NCI-H446 (cell line): ENCODE results near the gene APC.
"Not testable (repeated sequence)": the region's sequence is repeated elsewhere in the genome, so short reads cannot be mapped to it uniquely, and the experiment has no call there.

Experiments
- DNase-seq, 2 experiments: peaks; one replicate each; lab custom pipeline; 2025; lab: John Stamatoyannopoulos, UW

APC gene

GRCh38 chr5:112857866-112858265 is 120.2 kb downstream of the APC start:
- no peak for DNase-seq

GRCh38 chr5:112860571-112860928 is 122.9 kb downstream of the APC start:
- not testable (repeated sequence) for DNase-seq

DNA sequence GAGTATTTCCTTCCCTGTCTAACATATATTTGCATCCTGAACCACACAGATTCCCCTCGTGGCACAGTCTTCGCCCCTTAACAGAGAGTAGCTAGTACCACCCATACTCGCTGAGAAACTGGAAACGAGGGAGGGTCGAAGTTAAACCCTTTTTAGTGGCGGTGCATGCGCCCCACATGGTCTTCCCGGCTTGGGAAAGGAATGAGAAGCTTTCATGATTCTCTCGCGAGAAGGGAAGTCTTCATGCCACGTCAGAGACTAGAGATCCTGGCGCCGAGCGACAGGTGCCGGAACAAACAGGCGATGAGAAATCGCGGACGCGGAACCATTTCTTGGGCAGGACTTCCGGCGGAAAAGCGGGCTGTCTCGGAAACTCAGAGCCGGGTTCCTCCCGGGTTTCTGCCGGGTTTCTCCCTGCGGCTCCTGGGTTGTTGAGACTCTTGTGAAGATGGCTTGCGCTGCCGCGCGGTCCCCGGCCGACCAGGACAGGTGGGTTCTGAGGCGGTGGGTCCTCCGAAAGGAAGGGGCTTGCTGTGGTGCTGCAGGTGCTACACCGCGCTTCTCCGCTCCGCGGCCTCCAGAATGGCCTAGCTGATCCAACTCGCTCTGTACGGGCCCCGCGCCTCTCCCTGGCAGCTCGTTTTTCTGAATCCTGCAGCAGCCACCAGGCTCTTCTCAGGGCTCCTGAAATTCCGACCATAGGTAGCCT is 123.4 kb downstream of the APC start, which contains the start of gene SRP19:
Gene SRP19 (plus strand): TSS at position 359 of the 709 bp plus-strand sequence. CDS start 90 bp downstream, at position 449.
- peak; percentile 90 to 98 for DNase-seq

GRCh38 chr5:112861638-112861985 is 123.9 kb downstream of the APC start:
- no peak for DNase-seq

- no peak for DNase-seq
Observed at GRCh38 chr5:112862085-112862484, 124.4 kb downstream of the APC start.

GRCh38 chr5:112863549-112863948 is 125.9 kb downstream of the APC start:
- DNase-seq, result no peak

DNA sequence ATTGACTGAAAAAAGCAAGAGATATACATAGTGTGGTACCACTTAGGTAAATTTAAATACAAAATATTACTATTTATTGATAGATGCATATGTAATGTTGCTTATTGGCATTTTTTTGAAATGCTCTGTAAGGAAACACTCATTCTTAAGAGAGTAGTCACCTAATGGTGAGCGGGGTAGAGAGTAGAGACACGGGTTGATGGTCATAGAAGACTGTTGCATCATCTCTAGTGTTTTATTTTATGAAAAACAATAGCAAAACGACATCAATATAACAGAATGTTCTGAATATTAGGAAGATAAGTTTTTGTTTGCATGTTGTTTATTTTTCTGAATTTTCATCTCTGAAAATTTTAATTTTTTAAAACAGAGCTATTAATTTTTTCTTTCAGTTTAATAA is 127.4 kb downstream of the APC start:
- DNase-seq, result no peak

GRCh38 chr5:112866739-112867138 is 129.1 kb downstream of the APC start:
- DNase-seq, result no peak

DNA sequence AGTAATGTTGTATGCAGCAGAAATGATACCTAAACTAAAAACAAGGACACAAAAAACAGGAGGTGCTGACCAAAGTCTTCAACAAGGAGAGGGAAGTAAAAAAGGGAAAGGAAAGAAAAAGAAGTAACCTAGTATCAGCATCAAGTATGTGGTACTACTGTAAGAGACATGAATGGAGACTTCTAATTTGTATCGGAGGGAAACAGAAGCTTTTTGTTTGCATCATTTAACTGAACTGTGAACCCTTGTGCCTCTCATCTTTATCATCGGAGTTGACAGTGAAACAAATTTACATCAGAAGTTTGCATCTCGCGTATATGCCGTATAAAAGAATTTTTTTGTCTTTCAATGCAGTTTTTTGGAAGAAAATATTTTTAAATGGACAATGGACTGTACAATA is 129.7 kb downstream of the APC start:
- no peak for DNase-seq

DNA sequence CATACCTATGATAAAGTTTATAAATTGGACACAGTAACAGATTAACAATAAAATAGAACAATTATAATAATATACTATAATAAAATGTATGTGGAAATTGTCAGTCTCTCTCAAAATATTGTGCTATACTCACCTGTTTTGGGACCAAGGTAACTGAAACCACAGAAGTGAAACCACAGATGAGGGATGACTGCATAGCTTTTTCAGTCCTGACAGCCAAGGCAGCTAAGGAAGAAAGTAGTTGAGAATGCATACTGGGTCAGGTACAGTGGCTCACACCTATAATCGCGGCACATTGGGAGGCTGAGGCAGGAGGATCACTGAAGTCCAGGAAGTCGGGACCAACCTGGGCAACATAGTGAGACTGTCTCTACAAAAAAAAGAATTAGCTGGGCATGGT is 132.3 kb downstream of the APC start:
- DNase-seq, result no peak

DNA sequence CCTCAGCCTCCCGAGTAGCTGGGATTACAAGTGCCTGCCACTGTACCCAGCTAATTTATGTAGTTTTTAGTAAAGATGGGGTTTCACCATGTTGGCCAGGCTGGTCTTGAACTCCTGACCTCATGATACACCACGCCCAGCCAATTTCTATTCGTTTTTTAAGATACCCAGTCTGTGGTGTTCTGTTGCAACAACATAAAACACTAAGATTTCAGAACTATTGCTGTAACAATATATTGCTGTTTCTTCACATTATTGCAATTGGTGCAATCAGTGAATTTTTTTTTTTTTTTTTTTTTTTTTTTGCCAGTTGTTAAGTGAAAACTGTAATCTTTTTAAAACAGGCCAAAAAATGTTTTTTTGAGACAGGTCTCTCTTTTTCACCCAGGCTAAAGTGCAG is 133.3 kb downstream of the APC start:
- DNase-seq, result no peak

DNA sequence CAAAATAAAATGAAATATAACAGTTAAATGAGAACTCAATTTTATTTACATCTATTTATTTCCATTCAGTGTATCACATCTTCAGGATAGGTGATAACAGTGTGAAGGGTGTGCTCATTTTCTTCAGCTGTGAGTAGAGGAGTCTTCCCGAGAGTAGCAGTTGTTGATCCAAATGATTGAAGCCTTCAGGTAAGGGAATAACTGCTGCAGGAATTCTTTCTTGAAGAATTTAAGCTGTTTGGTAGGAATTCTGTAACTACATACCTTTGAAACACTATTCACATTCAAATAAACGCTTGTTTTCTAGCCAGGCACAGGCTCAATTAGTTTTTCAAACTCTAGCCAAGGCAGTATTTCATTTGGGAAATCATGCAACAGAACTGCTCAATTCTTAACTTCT is 138.7 kb downstream of the APC start:
- DNase-seq, result no peak

DNA sequence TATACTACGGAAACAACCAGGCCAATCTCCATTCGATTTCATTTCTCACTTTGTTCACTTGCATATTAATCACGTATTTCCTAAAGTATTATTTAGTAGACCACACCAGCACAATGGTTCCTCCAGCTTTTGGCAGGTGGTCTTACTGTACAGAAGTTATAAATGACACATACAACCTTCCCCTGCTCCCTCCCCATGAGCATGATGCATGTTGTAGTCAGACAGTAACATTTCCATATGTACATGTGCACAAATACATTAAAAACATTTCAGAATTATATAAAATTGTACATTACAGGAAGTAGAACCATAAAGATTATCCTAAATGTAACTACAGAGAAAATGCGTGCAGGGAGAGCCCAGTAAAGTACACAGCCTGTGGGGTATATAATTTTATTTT is 140.4 kb downstream of the APC start:
- no peak for DNase-seq

- DNase-seq, result no peak
Observed at GRCh38 chr5:112878760-112879159, 141.1 kb downstream of the APC start.

- no peak for DNase-seq
Observed at GRCh38 chr5:112880219-112880964, 142.7 kb downstream of the APC start.

DNA sequence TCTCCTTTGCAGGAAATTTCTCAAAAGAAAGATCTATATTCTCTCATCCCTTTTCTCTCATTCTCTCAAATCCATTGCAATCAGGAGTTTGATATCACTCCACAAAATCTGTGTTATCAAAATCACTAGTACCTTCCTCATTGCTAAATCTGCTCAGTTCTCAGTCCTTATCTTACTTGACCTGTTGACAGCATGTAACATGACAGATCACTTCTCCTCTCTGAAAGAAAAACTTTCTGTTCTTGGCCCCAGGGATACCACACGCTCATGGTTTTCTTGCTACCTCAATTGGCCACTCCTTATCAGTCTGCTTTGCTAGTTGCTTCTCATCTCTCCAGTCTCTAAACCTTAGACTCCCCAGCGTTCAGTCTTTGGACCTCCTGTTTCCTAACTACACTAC is 145.5 kb downstream of the APC start:
- DNase-seq, result no peak

DNA sequence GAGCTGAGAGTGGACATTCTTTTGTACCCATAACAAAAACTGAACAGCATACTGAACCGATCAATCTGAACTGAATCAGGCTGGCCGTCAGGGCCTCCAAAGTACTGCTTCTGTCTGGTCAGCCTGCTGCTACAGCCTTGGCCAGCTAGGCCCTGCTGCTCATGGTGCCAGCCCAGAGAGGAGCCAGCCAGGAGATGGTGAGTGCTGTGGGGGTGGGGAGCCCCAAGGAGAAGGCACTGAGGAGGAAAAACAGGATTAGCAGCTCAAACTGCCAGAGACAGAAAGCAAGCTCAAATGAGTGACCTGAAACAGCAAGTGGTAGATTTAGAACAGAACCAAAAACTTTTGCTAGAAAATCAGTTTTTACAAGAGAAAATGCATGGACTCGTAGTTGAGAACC is 147.3 kb downstream of the APC start:
- DNase-seq, result no peak

DNA sequence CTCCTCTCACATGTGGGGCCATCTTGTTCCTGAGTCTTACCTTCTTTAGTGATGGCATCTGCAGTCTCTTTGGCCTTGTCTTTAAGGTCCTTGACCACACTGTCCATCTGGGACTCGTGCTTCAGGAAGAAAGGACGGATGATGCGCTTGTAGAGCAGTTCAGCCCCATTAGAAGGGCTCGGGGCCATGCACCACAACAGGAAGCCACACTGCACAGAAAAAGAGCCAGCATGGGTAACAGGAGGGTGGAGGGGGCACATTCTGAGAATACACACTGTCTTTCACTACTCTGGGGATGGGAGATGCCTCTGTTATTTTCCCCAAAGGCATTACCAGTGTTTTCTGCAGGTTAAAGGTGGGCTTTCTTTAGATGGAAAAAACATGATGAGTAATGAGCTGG is 149.3 kb downstream of the APC start:
- DNase-seq, result no peak

DNA sequence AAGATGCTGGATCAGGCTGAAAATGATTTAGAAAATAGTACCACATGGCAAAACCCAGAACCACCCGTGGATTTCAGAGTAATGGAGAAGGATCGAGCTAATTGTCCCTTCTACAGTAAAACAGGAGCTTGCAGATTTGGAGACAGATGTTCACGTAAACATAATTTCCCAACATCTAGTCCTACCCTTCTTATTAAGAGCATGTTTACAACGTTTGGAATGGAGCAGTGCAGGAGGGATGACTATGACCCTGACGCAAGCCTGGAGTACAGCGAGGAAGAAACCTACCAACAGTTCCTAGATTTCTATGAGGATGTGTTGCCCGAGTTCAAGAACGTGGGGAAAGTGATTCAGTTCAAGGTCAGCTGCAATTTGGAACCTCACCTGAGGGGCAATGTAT is 154.4 kb downstream of the APC start:
- not testable (repeated sequence) for DNase-seq

- DNase-seq, result no peak
Observed at GRCh38 chr5:112892776-112893175, 155.1 kb downstream of the APC start.

DNA sequence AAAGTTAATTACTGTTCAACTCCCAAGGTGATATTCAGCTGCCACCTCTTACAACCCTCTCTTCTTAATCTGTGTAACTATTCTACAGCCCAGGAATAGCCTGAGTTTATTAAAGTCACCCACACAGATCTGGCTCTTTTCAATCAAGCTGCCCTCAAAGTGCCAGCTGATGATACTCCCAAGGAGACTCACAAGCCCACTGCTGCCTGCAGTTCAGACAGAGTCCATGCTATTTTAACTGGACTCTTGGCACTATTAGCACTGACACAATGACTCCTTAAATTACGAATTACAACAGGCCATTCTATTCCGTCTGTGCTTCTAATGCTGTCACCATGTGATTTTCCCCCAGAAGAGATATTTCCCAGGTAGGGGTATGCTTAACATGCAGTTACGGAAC is 158.0 kb downstream of the APC start:
- DNase-seq, result no peak
